ENCODE data around the gene SH3PXD2A.

- TF ChIP-seq CTCF (IDR thresholded peaks at IDR 0.05) (no peak), EZH2 (IDR thresholded peaks at IDR 0.05; ENCODE audit: borderline replicate concordance, insufficient read depth, low read depth, low read length, poor library complexity, severe bottlenecking) (no peak)
Measured at GRCh38 chr10:103572347-103573204, 282.8 kb downstream of the SH3PXD2A start.
